Peyer's patch (tissue), 4 donors: ENCODE data around the gene ATP5PO.

Source experiments
- POLR2A ChIP-seq, 2 donors: fragments of 450-650 bp; IDR thresholded peaks; one replicate each; pipeline ENCODE4 v1.5.1; 2017; ENCODE audit warnings: antibody characterized with exemption in 2 of 2, mild to moderate bottlenecking in 2 of 2, moderate library complexity in 2 of 2
- TF ChIP-seq, protein P1 (sequence below), 6 experiments: fragments of 450-650 bp in 4 of 6; fragments of 200-600 bp in 2 of 6; sonication (generic) in 1 of 6; IDR thresholded peaks; one replicate each; pipeline ENCODE4 v1.5.1; 2017 to 2019; ENCODE audit warnings: antibody characterized with exemption in 6 of 6, mild to moderate bottlenecking in 3 of 6, moderate library complexity in 1 of 6

DNA sequence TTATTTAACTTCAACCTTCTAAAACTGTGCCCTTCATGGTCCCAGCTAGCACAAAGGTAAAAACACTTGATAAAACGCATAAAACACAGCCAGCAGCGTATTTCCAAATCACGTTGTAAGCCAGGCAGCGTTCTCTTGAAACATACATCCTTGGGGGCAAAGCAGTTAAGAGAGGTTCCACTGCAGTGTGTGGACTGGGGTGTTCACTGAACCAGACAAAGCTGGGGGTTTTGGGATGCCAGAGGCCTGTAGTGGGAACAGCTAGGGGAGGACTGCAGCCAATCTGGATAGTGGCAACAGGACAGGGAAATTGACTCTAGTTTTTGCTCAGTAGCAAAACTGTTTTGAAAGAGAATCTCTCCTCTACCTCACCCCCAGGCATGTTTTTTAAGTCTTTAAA lies 21.5 kb upstream of the ATP5PO start:
- TF ChIP-seq, protein P1, sequence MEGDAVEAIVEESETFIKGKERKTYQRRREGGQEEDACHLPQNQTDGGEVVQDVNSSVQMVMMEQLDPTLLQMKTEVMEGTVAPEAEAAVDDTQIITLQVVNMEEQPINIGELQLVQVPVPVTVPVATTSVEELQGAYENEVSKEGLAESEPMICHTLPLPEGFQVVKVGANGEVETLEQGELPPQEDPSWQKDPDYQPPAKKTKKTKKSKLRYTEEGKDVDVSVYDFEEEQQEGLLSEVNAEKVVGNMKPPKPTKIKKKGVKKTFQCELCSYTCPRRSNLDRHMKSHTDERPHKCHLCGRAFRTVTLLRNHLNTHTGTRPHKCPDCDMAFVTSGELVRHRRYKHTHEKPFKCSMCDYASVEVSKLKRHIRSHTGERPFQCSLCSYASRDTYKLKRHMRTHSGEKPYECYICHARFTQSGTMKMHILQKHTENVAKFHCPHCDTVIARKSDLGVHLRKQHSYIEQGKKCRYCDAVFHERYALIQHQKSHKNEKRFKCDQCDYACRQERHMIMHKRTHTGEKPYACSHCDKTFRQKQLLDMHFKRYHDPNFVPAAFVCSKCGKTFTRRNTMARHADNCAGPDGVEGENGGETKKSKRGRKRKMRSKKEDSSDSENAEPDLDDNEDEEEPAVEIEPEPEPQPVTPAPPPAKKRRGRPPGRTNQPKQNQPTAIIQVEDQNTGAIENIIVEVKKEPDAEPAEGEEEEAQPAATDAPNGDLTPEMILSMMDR (IDR thresholded peaks at IDR 0.05): no peak
- no peak for TF ChIP-seq POLR2A (IDR thresholded peaks at IDR 0.05)
